Thyroid gland (tissue), 4 donors: ENCODE data around the gene CALCR. TPM values are rescaled to one million over a fixed set of nuclear protein-coding genes. Genes with fewer than 3 reads are reported as not detected.

Experiments
- DNase-seq, 2 donors: peaks; one replicate each; pipeline ENCODE4 v3.0.0-alpha.2; 2019
- H3K27ac ChIP-seq, 3 donors: fragments of 200-600 bp; sonication (generic); 1 replicate in 2 of 3; 2 replicates in 1 of 3; pipeline ENCODE4 v1.5.1; 2016 to 2019; ENCODE audit warnings: mild to moderate bottlenecking in 1 of 3, moderate library complexity in 1 of 3
- H3K27me3 ChIP-seq: fragments of 200-600 bp; sonication (generic); one replicate; pipeline ENCODE4 v1.5.1; 2019
- H3K36me3 ChIP-seq, 2 donors: fragments of 200-600 bp; sonication (generic); one replicate each; pipeline ENCODE4 v1.5.1; 2016 to 2019
- H3K4me1 ChIP-seq, 2 donors: fragments of 200-600 bp; sonication (generic); one replicate each; pipeline ENCODE4 v1.5.1; 2017 to 2019
- H3K4me3 ChIP-seq, 3 donors: fragments of 200-600 bp; sonication (generic); replicated peaks in 1 of 3; 1 replicate in 2 of 3; 2 replicates in 1 of 3; pipeline ENCODE4 v1.5.1; 2016; ENCODE audit warnings: mild to moderate bottlenecking in 1 of 3
- H3K9me3 ChIP-seq: fragments of 200-600 bp; sonication (generic); one replicate; pipeline ENCODE4 v1.5.1; 2017
- CTCF ChIP-seq, 6 experiments: fragments of 200-600 bp in 3 of 6; fragments of 450-650 bp in 3 of 6; sonication (generic) in 3 of 6; IDR thresholded peaks; one replicate each; pipeline ENCODE4 v1.5.1; 2016 to 2019; ENCODE audit warnings: antibody characterized with exemption in 6 of 6, mild to moderate bottlenecking in 2 of 6, inconsistent platforms in 1 of 6, moderate library complexity in 1 of 6
- POLR2A ChIP-seq, 2 donors: fragments of 450-650 bp; IDR thresholded peaks; one replicate each; pipeline ENCODE4 v1.6.1; 2017; ENCODE audit warnings: antibody characterized with exemption in 2 of 2, mild to moderate bottlenecking in 2 of 2, moderate library complexity in 1 of 2
- WGBS, 2 donors: methylation state at CpG; one replicate each; pipeline ENCODE4 v1.1.5; 2017; 5-methylcytosine and 5-hydroxymethylcytosine counted together
- intact Hi-C: fragments of 100-400 bp; cut with DNase I; formaldehyde crosslinking; loops from one replicate; pipeline ENCODE4 v1.15.1; 2023
- total RNA-seq, 4 donors: library from RNA; depleted of rRNA; stranded (reverse); fragments of >200 nt; gene quantifications; one replicate each; pipeline ENCODE4 v1.2.3, GENCODE V29; 2016

The CALCR gene
- under 1 TPM in 1 of 4 donors, not detected in 3; 0.11 TPM for total RNA-seq

GRCh38 chr7:93574646-93575554 lies at the start of gene CALCR:
TSS of gene CALCR (minus strand) at chr7:93574724. CDS start at chr7:93486981, 87,743 bp downstream.
- no peaks in the 10 kb centered on the region for H3K9me3 ChIP-seq
- no peak within 1 kb of the TSS for H3K27ac ChIP-seq
- no peak for DNase-seq
- H3K4me1 ChIP-seq: no peaks in the 10 kb centered on the region
- H3K36me3 ChIP-seq: no peaks in the 10 kb centered on the region
- H3K27me3 ChIP-seq: no peaks in the 10 kb centered on the region
- intact Hi-C loops: no loop called here
- 1% methylated on average over 17 to 25 of the region's 46 CpGs for WGBS, 2 donors
- TF ChIP-seq CTCF (IDR thresholded peaks at IDR 0.05) (no peak), POLR2A (IDR thresholded peaks at IDR 0.05) (no peak)
- no peak within 1 kb of the TSS for H3K4me3 ChIP-seq

GRCh38 chr7:93623816-93624215 lies 49.3 kb upstream of the CALCR start:
- 96 to 100% methylated on average over 1 of the region's 1 CpG for WGBS, 2 donors

GRCh38 chr7:93622036-93623033 lies 47.8 kb upstream of the CALCR start:
- Histone ChIP-seq H3K27me3 (no peaks in the 10 kb centered on the region), H3K36me3 (no peaks in the 10 kb centered on the region), H3K4me3 (no peak overlapping the region), H3K9me3 (no peaks in the 10 kb centered on the region), H3K27ac (no peak overlapping the region), H3K4me1 (no peaks in the 10 kb centered on the region)
- intact Hi-C loops: no loop called here
- WGBS, 2 donors: 38 to 49% methylated on average over 13 of the region's 13 CpGs
- TF ChIP-seq CTCF (IDR thresholded peaks at IDR 0.05) (no peak), POLR2A (IDR thresholded peaks at IDR 0.05) (no peak)
- no peak for DNase-seq

More at GRCh38 chr7:93623816-93624215, 49.3 kb upstream of the CALCR start:
- no peak overlapping the region for H3K27ac ChIP-seq
- TF ChIP-seq CTCF (IDR thresholded peaks at IDR 0.05): no peak
- no peak for TF ChIP-seq POLR2A (IDR thresholded peaks at IDR 0.05)
- H3K9me3 ChIP-seq: no peaks in the 10 kb centered on the region
- no peak for DNase-seq
- H3K27me3 ChIP-seq: no peaks in the 10 kb centered on the region
- H3K4me3 ChIP-seq: no peak overlapping the region
- no peaks in the 10 kb centered on the region for H3K4me1 ChIP-seq
- no peaks in the 10 kb centered on the region for H3K36me3 ChIP-seq
- intact Hi-C loops: no loop called here

GRCh38 chr7:93620864-93621263 lies 46.3 kb upstream of the CALCR start:
- Histone ChIP-seq H3K4me3 (no peak overlapping the region), H3K36me3 (no peaks in the 10 kb centered on the region), H3K4me1 (no peaks in the 10 kb centered on the region), H3K9me3 (no peaks in the 10 kb centered on the region), H3K27ac (no peak overlapping the region), H3K27me3 (no peaks in the 10 kb centered on the region)
- DNase-seq: no peak
- TF ChIP-seq POLR2A (IDR thresholded peaks at IDR 0.05) (no peak), CTCF (IDR thresholded peaks at IDR 0.05) (no peak)
- intact Hi-C loops: no loop called here
